Endodermal cell (in vitro differentiated cells): ENCODE results near the gene VAV1. TPM values are rescaled to one million over a fixed set of nuclear protein-coding genes. Genes with fewer than 3 reads are reported as not detected.

Experiments
- DNase-seq: peaks from one replicate; pipeline ENCODE4 v3.0.0-alpha.2; 2017
- H3K27ac ChIP-seq: 2 replicates; pipeline ENCODE4 v1.5.1; 2013; ENCODE audit warnings: mild to moderate bottlenecking, low read depth, low read length, moderate library complexity
- H3K27me3 ChIP-seq: 2 replicates; pipeline ENCODE4 v1.6.1; 2013; ENCODE audit warnings: mild to moderate bottlenecking, low read length, moderate library complexity; ENCODE audit not compliant: insufficient read depth, control insufficient read depth, poor library complexity, severe bottlenecking
- H3K36me3 ChIP-seq: 2 replicates; pipeline ENCODE4 v1.7.0; 2013; ENCODE audit warnings: mild to moderate bottlenecking, low read length, moderate library complexity; ENCODE audit not compliant: control insufficient read depth, insufficient read depth
- H3K4me1 ChIP-seq: one replicate; pipeline ENCODE4 v1.7.0; 2013; ENCODE audit warnings: low read length; ENCODE audit not compliant: control insufficient read depth, insufficient read depth
- H3K4me3 ChIP-seq: 2 replicates; pipeline ENCODE4 v1.5.1; 2013; ENCODE audit warnings: mild to moderate bottlenecking, low read length, moderate library complexity
- H3K9ac ChIP-seq: 2 replicates; pipeline ENCODE4 v1.6.1; 2013; ENCODE audit warnings: mild to moderate bottlenecking, low read length, moderate library complexity; ENCODE audit not compliant: poor library complexity, severe bottlenecking; ENCODE audit errors: extremely low read depth
- H3K9me3 ChIP-seq: 2 replicates; pipeline ENCODE4 v1.6.1; 2013; ENCODE audit warnings: mild to moderate bottlenecking, low read length, moderate library complexity; ENCODE audit not compliant: control insufficient read depth
- H3K27ac Mint-ChIP-seq: 2 replicates; pipeline ENCODE4 v1.8.0; 2020; ENCODE audit warnings: mixed read lengths
- H3K27me3 Mint-ChIP-seq: 2 replicates; pipeline ENCODE4 v1.8.0; 2021; ENCODE audit warnings: mild to moderate bottlenecking, mixed read lengths; ENCODE audit not compliant: insufficient read depth
- H3K36me3 Mint-ChIP-seq: 2 replicates; pipeline ENCODE4 v1.8.0; 2020; ENCODE audit warnings: low read depth, mixed read lengths
- H3K4me1 Mint-ChIP-seq: 2 replicates; pipeline ENCODE4 v1.8.0; 2020; ENCODE audit warnings: mixed read lengths
- H3K4me3 Mint-ChIP-seq: 2 replicates; pipeline ENCODE4 v1.8.0; 2020; ENCODE audit warnings: mild to moderate bottlenecking, moderate library complexity, mixed read lengths
- H3K9me3 Mint-ChIP-seq: 2 replicates; pipeline ENCODE4 v1.8.0; 2020; ENCODE audit warnings: mild to moderate bottlenecking, mixed read lengths
- whole genome bisulfite sequencing, 2 experiments: methylation state at CpG; one replicate each; pipeline versions ENCODE4 v1.1.5 to v1.1.7; 2013; ENCODE audit warnings: missing lambda C conversion rate in 2 of 2, mixed read lengths in 1 of 2; ENCODE audit not compliant: insufficient coverage in 1 of 2, insufficient read length in 1 of 2; 5-methylcytosine and 5-hydroxymethylcytosine counted together
- total RNA-seq, 2 donors: library from RNA; stranded (reverse); fragmentation: NEBNext Ultra II Directional in 1 of 2; extraction: Animal tissue kit (Norgen Biotek cat#: 25700) in 1 of 2; gene quantifications; 2 replicates in 1 of 2; 3 replicates in 1 of 2; pipeline ENCODE4 v1.2.1, GENCODE V29; 2021
- TF ChIP-seq, protein P1 (sequence below): fragments of 200-600 bp; sonication (generic); conservative IDR thresholded peaks from 2 replicates; pipeline ENCODE4 v1.5.0; 2021; ENCODE audit warnings: antibody characterized with exemption, mild to moderate bottlenecking

The VAV1 gene
- total RNA-seq, 2 donors from 2014 or later: not detected

- Mint-ChIP-seq H3K36me3 (peaks cover 18% of the 10 kb centered on the region), H3K27ac (peak overlapping the region; percentile 72), H3K9me3 (peaks cover 8% of the 10 kb centered on the region), H3K4me3 (no peak overlapping the region), H3K4me1 (peaks cover 7% of the 10 kb centered on the region), H3K27me3 (no peaks in the 10 kb centered on the region)
- no peaks in the 10 kb centered on the region for H3K4me1 ChIP-seq
- no peak overlapping the region for H3K9ac ChIP-seq
- H3K9me3 ChIP-seq: no peaks in the 10 kb centered on the region
- peak; percentile 40 for DNase-seq
- TF ChIP-seq, protein P1, sequence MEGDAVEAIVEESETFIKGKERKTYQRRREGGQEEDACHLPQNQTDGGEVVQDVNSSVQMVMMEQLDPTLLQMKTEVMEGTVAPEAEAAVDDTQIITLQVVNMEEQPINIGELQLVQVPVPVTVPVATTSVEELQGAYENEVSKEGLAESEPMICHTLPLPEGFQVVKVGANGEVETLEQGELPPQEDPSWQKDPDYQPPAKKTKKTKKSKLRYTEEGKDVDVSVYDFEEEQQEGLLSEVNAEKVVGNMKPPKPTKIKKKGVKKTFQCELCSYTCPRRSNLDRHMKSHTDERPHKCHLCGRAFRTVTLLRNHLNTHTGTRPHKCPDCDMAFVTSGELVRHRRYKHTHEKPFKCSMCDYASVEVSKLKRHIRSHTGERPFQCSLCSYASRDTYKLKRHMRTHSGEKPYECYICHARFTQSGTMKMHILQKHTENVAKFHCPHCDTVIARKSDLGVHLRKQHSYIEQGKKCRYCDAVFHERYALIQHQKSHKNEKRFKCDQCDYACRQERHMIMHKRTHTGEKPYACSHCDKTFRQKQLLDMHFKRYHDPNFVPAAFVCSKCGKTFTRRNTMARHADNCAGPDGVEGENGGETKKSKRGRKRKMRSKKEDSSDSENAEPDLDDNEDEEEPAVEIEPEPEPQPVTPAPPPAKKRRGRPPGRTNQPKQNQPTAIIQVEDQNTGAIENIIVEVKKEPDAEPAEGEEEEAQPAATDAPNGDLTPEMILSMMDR: no peak
- H3K36me3 ChIP-seq: peaks cover 12% of the 10 kb centered on the region
- H3K27me3 ChIP-seq: no peaks in the 10 kb centered on the region
- no peak overlapping the region for H3K27ac ChIP-seq
- H3K4me3 ChIP-seq: no peak overlapping the region
- 78 to 79% methylated on average over 7 to 8 of the region's 8 CpGs for whole genome bisulfite sequencing, 2 experiments
Measured at GRCh38 chr19:6728346-6728745, 44.2 kb upstream of the VAV1 start.

DNA sequence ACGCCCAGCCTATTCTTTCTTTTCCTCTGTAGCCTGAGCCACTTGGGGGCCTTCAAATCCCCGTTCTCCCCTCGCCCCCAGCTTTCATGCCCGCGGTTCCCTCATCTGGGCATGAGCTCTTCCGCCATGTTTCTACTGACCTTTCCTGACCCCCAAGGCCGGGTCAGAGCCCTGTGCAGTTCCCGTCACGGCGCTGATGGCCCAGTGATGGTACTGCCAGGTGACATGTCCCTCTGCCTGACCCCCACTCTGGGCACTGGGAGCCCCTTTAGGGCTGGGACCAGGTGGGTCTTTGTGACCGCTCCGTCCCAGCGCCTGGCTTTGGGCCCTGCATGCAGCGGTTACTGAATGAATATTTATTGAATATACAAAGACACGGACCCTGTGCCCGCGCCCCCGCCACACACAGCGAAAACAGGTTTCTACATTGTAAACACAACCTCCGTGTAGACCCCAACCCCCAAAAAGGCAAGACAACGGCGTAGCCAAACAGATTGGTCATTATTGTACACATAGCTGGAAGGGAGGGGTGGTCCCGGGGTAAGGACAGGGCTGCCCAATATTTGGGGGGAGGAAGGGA is 42.8 kb upstream of the VAV1 start:
- no peak overlapping the region for H3K27ac Mint-ChIP-seq
- TF ChIP-seq, protein P1: no peak
- no peaks in the 10 kb centered on the region for H3K27me3 Mint-ChIP-seq
- peaks cover 3% of the 10 kb centered on the region for H3K4me1 Mint-ChIP-seq
- Histone ChIP-seq H3K27me3 (no peaks in the 10 kb centered on the region), H3K4me1 (no peaks in the 10 kb centered on the region), H3K9ac (no peak overlapping the region), H3K9me3 (no peaks in the 10 kb centered on the region), H3K36me3 (peaks cover 14% of the 10 kb centered on the region), H3K27ac (no peak overlapping the region), H3K4me3 (no peak overlapping the region)
- no peak for DNase-seq
- peaks cover 8% of the 10 kb centered on the region for H3K9me3 Mint-ChIP-seq
- 95 to 98% methylated on average over 14 to 23 of the region's 23 CpGs for WGBS, 2 experiments
- H3K4me3 Mint-ChIP-seq: no peak overlapping the region
- peaks cover 28% of the 10 kb centered on the region for H3K36me3 Mint-ChIP-seq

DNA sequence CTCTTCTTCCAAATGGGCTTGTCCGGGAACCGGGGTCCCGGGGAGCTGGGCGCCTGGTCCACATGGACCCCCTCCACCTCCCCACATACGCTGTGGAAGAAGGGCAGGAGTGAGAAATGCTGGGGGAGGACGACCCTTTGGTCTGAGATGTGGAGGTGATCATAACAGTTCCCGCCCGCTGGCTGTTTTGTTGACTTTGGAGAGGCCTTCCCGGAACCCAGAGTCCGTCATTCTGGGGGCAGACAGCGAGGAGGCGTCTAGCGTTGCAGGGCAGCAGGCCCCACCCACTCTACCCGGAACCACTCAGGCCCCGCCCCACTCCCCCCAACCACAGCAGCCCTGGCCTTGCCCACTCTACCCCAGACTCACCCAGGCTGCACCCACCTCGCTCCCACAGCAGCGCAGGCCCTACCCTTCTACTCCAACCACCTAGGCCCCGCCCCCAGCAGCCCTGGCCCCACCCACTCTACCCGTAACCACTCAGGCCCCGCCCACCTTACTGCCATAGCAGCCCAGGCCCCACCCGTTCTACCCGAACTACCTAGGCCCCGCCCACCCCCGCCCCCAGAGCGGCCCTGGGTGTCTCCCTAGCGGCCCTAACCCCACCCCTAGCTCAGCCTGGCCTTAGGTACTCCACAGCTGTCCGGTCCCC is 42.2 kb upstream of the VAV1 start:
- DNase-seq: peak; percentile 99
- Mint-ChIP-seq H3K4me1 (peaks cover 6% of the 10 kb centered on the region), H3K4me3 (no peak overlapping the region), H3K27me3 (no peaks in the 10 kb centered on the region), H3K36me3 (peaks cover 28% of the 10 kb centered on the region), H3K27ac (no peak overlapping the region), H3K9me3 (peaks cover 8% of the 10 kb centered on the region)
- Histone ChIP-seq H3K9me3 (no peaks in the 10 kb centered on the region), H3K4me3 (no peak overlapping the region), H3K36me3 (peaks cover 14% of the 10 kb centered on the region), H3K27me3 (no peaks in the 10 kb centered on the region), H3K9ac (no peak overlapping the region), H3K27ac (no peak overlapping the region), H3K4me1 (no peaks in the 10 kb centered on the region)
- 91 to 100% methylated on average over 3 to 19 of the region's 27 CpGs for WGBS, 2 experiments
- TF ChIP-seq, protein P1: no peak
